ENCODE measurements around the gene RBM47.
A peak's percentile ranks its signal among the peaks of the same experiment; 100 is the strongest.

RBM47 gene

DNA sequence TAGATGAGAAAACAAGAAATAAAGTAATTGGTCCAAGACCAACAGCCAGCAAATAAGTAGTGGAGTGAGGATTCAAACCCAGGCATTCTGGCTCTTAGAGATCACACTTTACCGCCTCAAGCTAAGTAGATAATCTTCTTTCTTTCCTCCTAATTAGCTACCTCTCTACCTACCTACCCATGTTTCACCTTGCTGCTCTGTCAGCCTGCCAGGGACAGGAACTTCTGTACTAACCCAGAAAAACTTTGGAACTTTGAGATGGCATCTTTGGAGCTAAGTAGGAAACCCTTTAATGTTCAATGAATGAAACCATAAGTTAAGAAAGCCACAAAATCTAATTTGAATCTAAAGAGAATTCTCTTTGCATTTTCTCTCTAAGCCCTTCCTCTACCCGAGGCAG is 149.4 kb downstream of the RBM47 start:
- no peak for TF ChIP-seq ZFX (IDR thresholded peaks at IDR 0.05; ENCODE audit: borderline replicate concordance)
- TF ChIP-seq, protein P1, sequence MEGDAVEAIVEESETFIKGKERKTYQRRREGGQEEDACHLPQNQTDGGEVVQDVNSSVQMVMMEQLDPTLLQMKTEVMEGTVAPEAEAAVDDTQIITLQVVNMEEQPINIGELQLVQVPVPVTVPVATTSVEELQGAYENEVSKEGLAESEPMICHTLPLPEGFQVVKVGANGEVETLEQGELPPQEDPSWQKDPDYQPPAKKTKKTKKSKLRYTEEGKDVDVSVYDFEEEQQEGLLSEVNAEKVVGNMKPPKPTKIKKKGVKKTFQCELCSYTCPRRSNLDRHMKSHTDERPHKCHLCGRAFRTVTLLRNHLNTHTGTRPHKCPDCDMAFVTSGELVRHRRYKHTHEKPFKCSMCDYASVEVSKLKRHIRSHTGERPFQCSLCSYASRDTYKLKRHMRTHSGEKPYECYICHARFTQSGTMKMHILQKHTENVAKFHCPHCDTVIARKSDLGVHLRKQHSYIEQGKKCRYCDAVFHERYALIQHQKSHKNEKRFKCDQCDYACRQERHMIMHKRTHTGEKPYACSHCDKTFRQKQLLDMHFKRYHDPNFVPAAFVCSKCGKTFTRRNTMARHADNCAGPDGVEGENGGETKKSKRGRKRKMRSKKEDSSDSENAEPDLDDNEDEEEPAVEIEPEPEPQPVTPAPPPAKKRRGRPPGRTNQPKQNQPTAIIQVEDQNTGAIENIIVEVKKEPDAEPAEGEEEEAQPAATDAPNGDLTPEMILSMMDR (IDR thresholded peaks at IDR 0.05) = no peak

DNA sequence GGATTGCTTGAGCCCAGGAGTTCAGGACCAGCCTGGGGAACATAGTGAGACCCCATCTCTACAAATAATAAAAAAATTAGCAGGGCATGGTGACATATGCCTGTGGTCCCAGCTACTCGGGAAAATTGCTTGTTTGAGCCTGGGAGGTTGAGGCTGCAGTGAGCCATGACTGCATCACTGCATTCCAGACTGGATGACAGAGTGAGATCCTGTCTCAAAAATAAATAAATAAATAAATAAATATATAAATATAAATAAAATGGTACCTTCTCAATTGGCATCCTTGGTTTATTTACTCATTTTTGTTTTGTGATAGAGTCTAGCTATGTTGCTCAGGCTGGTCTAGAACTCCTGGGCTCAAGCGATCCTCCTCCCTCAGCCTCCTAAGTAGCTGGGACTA is 150.3 kb downstream of the RBM47 start:
- TF ChIP-seq, protein P1 (IDR thresholded peaks at IDR 0.05) = no peak
- no peak for TF ChIP-seq ZFX (IDR thresholded peaks at IDR 0.05; ENCODE audit: borderline replicate concordance)
- peak overlapping the region; percentile 50; the same call in 1 of the 2 replicates for H3K27ac ChIP-seq

More for the DNA sequence above, 149.4 kb downstream of the RBM47 start:
- peak overlapping the region; percentile 50 for H3K27ac ChIP-seq

DNA sequence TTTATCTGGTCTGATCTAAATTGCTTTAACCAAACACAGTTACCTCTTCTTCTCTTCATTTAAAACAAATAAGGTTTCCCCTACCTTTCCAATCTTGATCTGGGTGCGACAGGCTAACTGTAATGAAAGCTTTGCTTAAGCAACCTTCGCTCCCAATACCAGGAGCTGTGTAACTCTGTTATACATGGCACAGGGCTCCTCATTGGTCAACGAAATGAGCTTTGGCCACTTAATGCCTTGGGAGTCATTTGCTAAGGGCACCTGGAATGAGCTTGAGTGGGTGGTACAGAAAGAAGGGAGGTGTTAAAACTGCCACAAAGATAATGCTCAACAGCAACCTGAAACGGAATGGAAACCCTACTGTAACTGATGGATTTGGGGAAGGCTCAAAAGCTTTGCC is 154.1 kb downstream of the RBM47 start:
- H3K27ac ChIP-seq = peak overlapping the region; percentile 85
- TF ChIP-seq, protein P1 (IDR thresholded peaks at IDR 0.05) = no peak
- TF ChIP-seq ZFX (IDR thresholded peaks at IDR 0.05; ENCODE audit: borderline replicate concordance) = no peak

GRCh38 chr4:40473578-40474388 is 155.9 kb downstream of the RBM47 start:
- peak overlapping the region; percentile 85 for H3K27ac ChIP-seq
- TF ChIP-seq ZFX (IDR thresholded peaks at IDR 0.05; ENCODE audit: borderline replicate concordance) = no peak
- TF ChIP-seq, protein P1 (IDR thresholded peaks at IDR 0.05) = no peak

GRCh38 chr4:40471923-40472322 is 157.7 kb downstream of the RBM47 start:
- no peak overlapping the region for H3K27ac ChIP-seq
- TF ChIP-seq, protein P1 (IDR thresholded peaks at IDR 0.05) = no peak
- TF ChIP-seq ZFX (IDR thresholded peaks at IDR 0.05; ENCODE audit: borderline replicate concordance) = no peak

DNA sequence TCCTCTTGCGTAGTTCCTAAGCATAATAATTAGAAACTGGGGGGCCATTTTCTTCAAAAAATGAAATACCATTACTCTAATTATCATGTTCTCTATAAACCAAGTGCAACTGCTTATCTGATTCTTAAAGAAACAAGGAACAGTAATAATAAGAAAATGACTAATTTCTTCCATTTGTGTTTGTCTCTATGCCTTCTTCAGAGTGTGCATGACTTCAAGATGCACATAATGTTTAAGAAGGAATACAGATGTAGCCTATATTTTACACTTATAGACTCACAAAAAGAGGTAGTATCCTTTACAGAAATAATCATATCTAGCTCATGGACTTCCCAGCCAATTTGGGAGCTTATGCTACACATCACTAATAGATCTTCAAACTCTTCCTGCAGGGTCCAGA is 162.9 kb downstream of the RBM47 start:
- TF ChIP-seq, protein P1 (IDR thresholded peaks at IDR 0.05) = no peak
- no peak for TF ChIP-seq ZFX (IDR thresholded peaks at IDR 0.05; ENCODE audit: borderline replicate concordance)
- no peak overlapping the region for H3K27ac ChIP-seq

DNA sequence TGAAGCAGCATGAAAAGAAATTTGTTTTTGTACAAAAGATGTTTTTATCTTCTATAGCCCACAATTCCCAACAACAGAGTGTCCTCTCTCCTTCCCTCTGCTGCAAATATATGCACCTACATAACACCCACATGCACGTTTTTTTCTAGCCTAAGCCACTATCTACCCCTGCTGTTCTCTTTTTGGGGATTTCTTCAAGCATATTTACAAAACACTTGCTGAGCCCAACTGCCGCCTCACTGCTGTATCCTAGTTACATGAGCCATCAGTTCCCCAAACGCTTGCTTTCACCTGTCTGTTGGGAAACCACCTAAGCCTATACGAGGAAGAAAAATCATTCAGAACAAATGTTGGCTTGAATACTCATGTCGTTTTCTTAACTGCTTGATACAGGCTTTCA is 167.3 kb downstream of the RBM47 start:
- no peak for TF ChIP-seq ZFX (IDR thresholded peaks at IDR 0.05; ENCODE audit: borderline replicate concordance)
- TF ChIP-seq, protein P1 (IDR thresholded peaks at IDR 0.05) = no peak
- H3K27ac ChIP-seq = no peak overlapping the region; the same call in 1 of the 2 replicates
